HEK293 (cell line): ENCODE measurements around the gene UBL5.
A peak's percentile ranks its signal among the peaks of the same experiment; 100 is the strongest.

Source experiments
- AEBP2 ChIP-seq: fragments of 450-650 bp; formaldehyde crosslinking; IDR thresholded peaks from 2 replicates; pipeline ENCODE4 v1.5.1; 2016; ENCODE audit warnings: missing biosample characterization, missing genetic modification characterization, borderline replicate concordance
- GFI1B ChIP-seq: fragments of 450-650 bp; formaldehyde crosslinking; IDR thresholded peaks from 2 replicates; pipeline ENCODE4 v1.5.1; 2016; ENCODE audit warnings: missing biosample characterization, missing genetic modification characterization
- KLF10 ChIP-seq: fragments of 450-650 bp; IDR thresholded peaks from 2 replicates; pipeline ENCODE4 v1.5.1; 2018; ENCODE audit warnings: missing biosample characterization, mild to moderate bottlenecking, missing genetic modification characterization
- KLF7 ChIP-seq: fragments of 450-650 bp; formaldehyde crosslinking; IDR thresholded peaks from 2 replicates; pipeline ENCODE4 v1.5.1; 2016; ENCODE audit warnings: missing biosample characterization, missing genetic modification characterization, borderline replicate concordance
- KLF8 ChIP-seq: fragments of 450-650 bp; formaldehyde crosslinking; IDR thresholded peaks from 2 replicates; pipeline ENCODE4 v1.5.1; 2016; ENCODE audit warnings: missing biosample characterization, missing genetic modification characterization
- REST ChIP-seq: fragments of 450-650 bp; formaldehyde crosslinking; IDR thresholded peaks from 2 replicates; pipeline ENCODE4 v1.5.1; 2016; ENCODE audit warnings: missing biosample characterization, missing genetic modification characterization
- SP7 ChIP-seq: fragments of 450-650 bp; formaldehyde crosslinking; IDR thresholded peaks from 2 replicates; pipeline ENCODE4 v1.5.1; 2016; ENCODE audit warnings: missing biosample characterization, missing genetic modification characterization
- TRIM28 ChIP-seq: IDR thresholded peaks from 2 replicates; pipeline ENCODE4 v1.6.1; 2011; ENCODE audit warnings: low read length, control low read depth, borderline replicate concordance
- ZBTB17 ChIP-seq: fragments of 450-650 bp; formaldehyde crosslinking; IDR thresholded peaks from 2 replicates; pipeline ENCODE4 v1.5.1; 2016; ENCODE audit warnings: missing biosample characterization, missing genetic modification characterization
- ZBTB20 ChIP-seq: fragments of 450-650 bp; formaldehyde crosslinking; IDR thresholded peaks from 2 replicates; pipeline ENCODE4 v1.5.1; 2016; ENCODE audit warnings: missing biosample characterization, missing genetic modification characterization
- ZBTB21 ChIP-seq: fragments of 450-650 bp; formaldehyde crosslinking; IDR thresholded peaks from 2 replicates; pipeline ENCODE4 v1.5.1; 2017; ENCODE audit warnings: missing biosample characterization, missing genetic modification characterization
- ZBTB44 ChIP-seq: fragments of 450-650 bp; IDR thresholded peaks from 2 replicates; pipeline ENCODE4 v1.5.1; 2018; ENCODE audit warnings: missing biosample characterization, mild to moderate bottlenecking, missing genetic modification characterization
- ZFHX2 ChIP-seq: fragments of 450-650 bp; formaldehyde crosslinking; conservative IDR thresholded peaks from 2 replicates; pipeline ENCODE4 v1.5.1; 2016; ENCODE audit warnings: missing biosample characterization, missing genetic modification characterization
- ZFP3 ChIP-seq: fragments of 450-650 bp; formaldehyde crosslinking; IDR thresholded peaks from 2 replicates; pipeline ENCODE4 v1.5.1; 2016; ENCODE audit warnings: low read depth, missing biosample characterization, missing genetic modification characterization
- ZNF169 ChIP-seq: fragments of 450-650 bp; formaldehyde crosslinking; IDR thresholded peaks from 2 replicates; pipeline ENCODE4 v1.5.1; 2016; ENCODE audit warnings: missing biosample characterization, missing genetic modification characterization
- ZNF211 ChIP-seq: fragments of 450-650 bp; formaldehyde crosslinking; IDR thresholded peaks from 2 replicates; pipeline ENCODE4 v1.5.1; 2016; ENCODE audit warnings: low read depth, missing biosample characterization, missing genetic modification characterization
- ZNF221 ChIP-seq: fragments of 450-650 bp; formaldehyde crosslinking; IDR thresholded peaks from 2 replicates; pipeline ENCODE4 v1.5.1; 2017; ENCODE audit warnings: missing biosample characterization, missing genetic modification characterization, borderline replicate concordance
- ZNF223 ChIP-seq: fragments of 450-650 bp; formaldehyde crosslinking; IDR thresholded peaks from 2 replicates; pipeline ENCODE4 v1.5.1; 2016; ENCODE audit warnings: missing biosample characterization, missing genetic modification characterization
- ZNF292 ChIP-seq: fragments of 450-650 bp; formaldehyde crosslinking; IDR thresholded peaks from 2 replicates; pipeline ENCODE4 v1.5.1; 2016; ENCODE audit warnings: low read depth, missing biosample characterization, missing genetic modification characterization, borderline replicate concordance
- ZNF341 ChIP-seq: fragments of 450-650 bp; formaldehyde crosslinking; IDR thresholded peaks from 2 replicates; pipeline ENCODE4; 2016; ENCODE audit warnings: low read depth, missing biosample characterization, missing genetic modification characterization
- ZNF37A ChIP-seq: fragments of 450-650 bp; IDR thresholded peaks from 2 replicates; pipeline ENCODE4 v1.5.1; 2018; ENCODE audit warnings: missing biosample characterization, missing genetic modification characterization
- ZNF423 ChIP-seq: fragments of 450-650 bp; formaldehyde crosslinking; IDR thresholded peaks from 2 replicates; pipeline ENCODE4 v1.5.1; 2016; ENCODE audit warnings: missing biosample characterization, missing genetic modification characterization
- ZNF433 ChIP-seq: fragments of 450-650 bp; formaldehyde crosslinking; IDR thresholded peaks from 2 replicates; pipeline ENCODE4 v1.5.1; 2016; ENCODE audit warnings: missing biosample characterization, missing genetic modification characterization, low read depth
- ZNF449 ChIP-seq: fragments of 450-650 bp; formaldehyde crosslinking; IDR thresholded peaks from 2 replicates; pipeline ENCODE4 v1.5.1; 2017; ENCODE audit warnings: missing biosample characterization, mild to moderate bottlenecking, missing genetic modification characterization, moderate library complexity
- ZNF48 ChIP-seq: fragments of 450-650 bp; formaldehyde crosslinking; IDR thresholded peaks from 2 replicates; pipeline ENCODE4 v1.5.1; 2016; ENCODE audit warnings: missing biosample characterization, missing genetic modification characterization
- ZNF488 ChIP-seq: fragments of 450-650 bp; formaldehyde crosslinking; IDR thresholded peaks from 2 replicates; pipeline ENCODE4 v1.5.1; 2016; ENCODE audit warnings: missing biosample characterization, missing genetic modification characterization
- ZNF501 ChIP-seq: fragments of 450-650 bp; formaldehyde crosslinking; IDR thresholded peaks from 2 replicates; pipeline ENCODE4 v1.5.1; 2016; ENCODE audit warnings: missing biosample characterization, missing genetic modification characterization
- ZNF571 ChIP-seq: fragments of 450-650 bp; formaldehyde crosslinking; IDR thresholded peaks from 2 replicates; pipeline ENCODE4 v1.5.0; 2017; ENCODE audit warnings: missing biosample characterization, missing genetic modification characterization
- ZNF596 ChIP-seq: fragments of 450-650 bp; IDR thresholded peaks from 2 replicates; pipeline ENCODE4 v1.5.0; 2018; ENCODE audit warnings: missing biosample characterization, mild to moderate bottlenecking, missing genetic modification characterization, moderate library complexity
- ZNF658 ChIP-seq: fragments of 450-650 bp; formaldehyde crosslinking; IDR thresholded peaks from 2 replicates; pipeline ENCODE4; 2016; ENCODE audit warnings: missing biosample characterization, missing genetic modification characterization
- ZNF777 ChIP-seq: fragments of 450-650 bp; formaldehyde crosslinking; IDR thresholded peaks from 2 replicates; pipeline ENCODE4 v1.5.1; 2017; ENCODE audit warnings: missing biosample characterization, missing genetic modification characterization, borderline replicate concordance
- ZSCAN23 ChIP-seq: fragments of 450-650 bp; formaldehyde crosslinking; IDR thresholded peaks from 2 replicates; pipeline ENCODE4 v1.5.1; 2016; ENCODE audit warnings: missing biosample characterization, missing genetic modification characterization

Gene UBL5

GRCh38 chr19:9818734-9819595 lies 8.8 kb upstream of the UBL5 start, which contains the start of gene FBXL12 (continued):
- TF ChIP-seq ZNF488 (tag by site-specific recombination) (no peak), ZNF433 (tag by site-specific recombination) (no peak), ZNF596 (tag by site-specific recombination) (no peak), ZNF37A (tag by site-specific recombination) (no peak), KLF8 (peak; percentile 63), ZNF571 (tag by site-specific recombination) (no peak), REST (tag by site-specific recombination) (no peak), ZBTB17 (tag by site-specific recombination) (no peak), ZNF423 (tag by site-specific recombination) (no peak), ZBTB20 (tag by site-specific recombination) (no peak; the same call in 1 of the 2 replicates), ZNF658 (no peak), GFI1B (tag by site-specific recombination) (no peak), ZBTB21 (tag by site-specific recombination) (0 out of 2 replicates have a peak, but pooled peaks have one; percentile 22), AEBP2 (no peak), ZNF449 (tag by site-specific recombination) (peak; percentile 63; the same call in 1 of the 2 replicates), SP7 (tag by site-specific recombination) (peak; percentile 58), KLF10 (tag by site-specific recombination) (peak; percentile 85), ZFP3 (tag by site-specific recombination) (no peak), ZNF221 (tag by site-specific recombination) (no peak), ZSCAN23 (tag by site-specific recombination) (no peak), KLF7 (tag by site-specific recombination) (peak; percentile 13; the same call in 1 of the 2 replicates), TRIM28 (0 out of 2 replicates have a peak, but pooled peaks have one; percentile 52), ZNF292 (tag by site-specific recombination) (no peak), ZNF169 (tag by site-specific recombination) (no peak), ZNF501 (tag by site-specific recombination) (no peak), ZNF341 (tag by site-specific recombination) (0 out of 2 replicates have a peak, but pooled peaks have one; percentile 19), ZNF223 (tag by site-specific recombination) (no peak), ZBTB44 (tag by site-specific recombination) (no peak), ZNF211 (tag by site-specific recombination) (no peak), ZNF48 (no peak), ZFHX2 (tag by site-specific recombination) (no peak), ZNF777 (tag by site-specific recombination) (no peak)
